Spleen (tissue), 11 donors: Measurements from ENCODE around the gene ABLIM3. TPM values are rescaled to one million over a fixed set of nuclear protein-coding genes. Genes with fewer than 3 reads are reported as not detected.

Source experiments
- DNase-seq: peaks from one replicate; pipeline ENCODE4 v3.0.0-alpha.2; 2020
- H3K27ac ChIP-seq, 8 donors: fragments of 200-600 bp; sonication (generic) in 7 of 8; 1 replicate in 4 of 8; 2 replicates in 4 of 8; pipeline versions ENCODE4 v1.5.0 to v1.8.0; 2016 to 2021; ENCODE audit warnings: inconsistent platforms in 4 of 8, mild to moderate bottlenecking in 4 of 8, moderate library complexity in 1 of 8
- H3K27me3 ChIP-seq, 7 donors: fragments of 200-600 bp; sonication (generic) in 6 of 7; replicated peaks in 1 of 7; 1 replicate in 4 of 7; 2 replicates in 3 of 7; pipeline versions ENCODE4 v1.5.0 to v1.8.0; 2016 to 2021; ENCODE audit warnings: inconsistent platforms in 3 of 7, mild to moderate bottlenecking in 1 of 7
- H3K36me3 ChIP-seq, 6 donors: fragments of 200-600 bp; sonication (generic) in 5 of 6; 1 replicate in 4 of 6; 2 replicates in 2 of 6; pipeline versions ENCODE4 v1.5.0 to v1.8.0; 2016 to 2021; ENCODE audit warnings: inconsistent platforms in 2 of 6
- H3K4me1 ChIP-seq, 6 donors: fragments of 200-600 bp; sonication (generic) in 5 of 6; 1 replicate in 3 of 6; 2 replicates in 3 of 6; pipeline versions ENCODE4 v1.5.0 to v1.8.0; 2016 to 2021; ENCODE audit warnings: inconsistent platforms in 3 of 6
- H3K4me3 ChIP-seq, 8 donors: fragments of 200-600 bp; sonication (generic) in 7 of 8; 1 replicate in 4 of 8; 2 replicates in 4 of 8; pipeline versions ENCODE4 v1.5.0 to v1.8.0; 2016 to 2021; ENCODE audit warnings: inconsistent platforms in 4 of 8, mild to moderate bottlenecking in 4 of 8, moderate library complexity in 2 of 8
- H3K9me3 ChIP-seq, 8 donors: fragments of 200-600 bp; sonication (generic) in 7 of 8; 1 replicate in 4 of 8; 2 replicates in 4 of 8; pipeline versions ENCODE4 v1.5.0 to v1.8.0; 2016 to 2021; ENCODE audit warnings: inconsistent platforms in 4 of 8
- POLR2A ChIP-seq, 3 donors: fragments of 450-650 bp; IDR thresholded peaks; one replicate each; pipeline ENCODE4 v1.5.1; 2017; ENCODE audit warnings: antibody characterized with exemption in 3 of 3, mild to moderate bottlenecking in 1 of 3
- POLR2AphosphoS5 ChIP-seq, 3 donors: sonication (generic); formaldehyde crosslinking; IDR thresholded peaks; one replicate each; pipeline ENCODE4 v1.5.1; 2017; ENCODE audit warnings: antibody characterized with exemption in 3 of 3
- whole genome bisulfite sequencing, 5 donors: extraction: QIAGEN DNeasy Blood & Tissue Kit in 3 of 5; methylation state at CpG; one replicate each; pipeline versions ENCODE4 v1.1.5 to v1.1.7; 2013 to 2018; 5-methylcytosine and 5-hydroxymethylcytosine counted together
- intact Hi-C: fragments of 100-400 bp; cut with DNase I; formaldehyde crosslinking; loops from one replicate; pipeline ENCODE4 v1.15.0; 2023; ENCODE audit warnings: low total_unique reads
- polyA plus RNA-seq, 3 donors: library from polyadenylated mRNA; stranded (reverse); fragments of 200-250 nt; gene quantifications; one replicate each; pipeline ENCODE4 v1.2.1, GENCODE V29; 2013
- total RNA-seq, 7 donors: library from RNA; depleted of rRNA in 3 of 7; stranded (reverse); fragments of >200 nt in 3 of 7; fragmentation: NEBNext Ultra II Directional in 4 of 7; extraction: Animal tissue kit (Norgen Biotek cat#: 25700) in 4 of 7; gene quantifications; one replicate each; pipeline versions ENCODE4 v1.1.0 to v1.2.1, GENCODE V29; 2016 to 2021
- TF ChIP-seq, protein P1 (sequence below), 11 experiments: fragments of 200-600 bp in 7 of 11; fragments of 450-650 bp in 4 of 11; sonication (generic) in 4 of 11; IDR thresholded peaks in 8 of 11; conservative IDR thresholded peaks in 3 of 11; 1 replicate in 7 of 11; 2 replicates in 4 of 11; pipeline versions ENCODE4 v1.4.0 to v1.8.0; 2016 to 2021; ENCODE audit warnings: antibody characterized with exemption in 11 of 11, inconsistent platforms in 4 of 11, mild to moderate bottlenecking in 1 of 11
- donor health status: healthy with polysubstance abuse.
- donor health status: DM: no; HTN: no; CAD: no; lungs with moderate emphysema.
- donor health status: DM: no; HTN: no; CAD: no.
- donor health status: Bipolar disorder and iron deficiency.
- donor health status: healthy.
- donor health status: DM: no; HTN: no; CAD: no.
- donor health status: DM: yes; HTN: yes; CAD: no.

Gene ABLIM3
- total and polyA plus RNA-seq, 10 donors = 3.3 to 32.9 (median 13.6) TPM

GRCh38 chr5:149174847-149175234 is 33.5 kb downstream of the ABLIM3 start:
- intact Hi-C loops = no loop called here
- H3K27ac ChIP-seq = peak overlapping the region in 4 of 8 donors; percentile 39 to 60 (median 48)
- peaks cover 0 to 31% (median 5%) of the 10 kb centered on the region in 6 donors for H3K4me1 ChIP-seq
- no peaks in the 10 kb centered on the region for H3K36me3 ChIP-seq
- no peaks in the 10 kb centered on the region for H3K9me3 ChIP-seq
- TF ChIP-seq, protein P1, sequence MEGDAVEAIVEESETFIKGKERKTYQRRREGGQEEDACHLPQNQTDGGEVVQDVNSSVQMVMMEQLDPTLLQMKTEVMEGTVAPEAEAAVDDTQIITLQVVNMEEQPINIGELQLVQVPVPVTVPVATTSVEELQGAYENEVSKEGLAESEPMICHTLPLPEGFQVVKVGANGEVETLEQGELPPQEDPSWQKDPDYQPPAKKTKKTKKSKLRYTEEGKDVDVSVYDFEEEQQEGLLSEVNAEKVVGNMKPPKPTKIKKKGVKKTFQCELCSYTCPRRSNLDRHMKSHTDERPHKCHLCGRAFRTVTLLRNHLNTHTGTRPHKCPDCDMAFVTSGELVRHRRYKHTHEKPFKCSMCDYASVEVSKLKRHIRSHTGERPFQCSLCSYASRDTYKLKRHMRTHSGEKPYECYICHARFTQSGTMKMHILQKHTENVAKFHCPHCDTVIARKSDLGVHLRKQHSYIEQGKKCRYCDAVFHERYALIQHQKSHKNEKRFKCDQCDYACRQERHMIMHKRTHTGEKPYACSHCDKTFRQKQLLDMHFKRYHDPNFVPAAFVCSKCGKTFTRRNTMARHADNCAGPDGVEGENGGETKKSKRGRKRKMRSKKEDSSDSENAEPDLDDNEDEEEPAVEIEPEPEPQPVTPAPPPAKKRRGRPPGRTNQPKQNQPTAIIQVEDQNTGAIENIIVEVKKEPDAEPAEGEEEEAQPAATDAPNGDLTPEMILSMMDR (IDR thresholded peaks at IDR 0.05 in 8 of 11, conservative IDR thresholded peaks at IDR 0.05 in 3 of 11) = no peak
- TF ChIP-seq POLR2A (IDR thresholded peaks at IDR 0.05) = no peak
- no peak for TF ChIP-seq POLR2AphosphoS5 (IDR thresholded peaks at IDR 0.05)
- no peak for DNase-seq
- H3K27me3 ChIP-seq = peaks cover 0 to 5% (median 0%) of the 10 kb centered on the region in 7 donors
- WGBS, 5 donors = 84 to 95% (median 91%) methylated on average over 3 of the region's 3 CpGs
- no peak overlapping the region for H3K4me3 ChIP-seq

DNA sequence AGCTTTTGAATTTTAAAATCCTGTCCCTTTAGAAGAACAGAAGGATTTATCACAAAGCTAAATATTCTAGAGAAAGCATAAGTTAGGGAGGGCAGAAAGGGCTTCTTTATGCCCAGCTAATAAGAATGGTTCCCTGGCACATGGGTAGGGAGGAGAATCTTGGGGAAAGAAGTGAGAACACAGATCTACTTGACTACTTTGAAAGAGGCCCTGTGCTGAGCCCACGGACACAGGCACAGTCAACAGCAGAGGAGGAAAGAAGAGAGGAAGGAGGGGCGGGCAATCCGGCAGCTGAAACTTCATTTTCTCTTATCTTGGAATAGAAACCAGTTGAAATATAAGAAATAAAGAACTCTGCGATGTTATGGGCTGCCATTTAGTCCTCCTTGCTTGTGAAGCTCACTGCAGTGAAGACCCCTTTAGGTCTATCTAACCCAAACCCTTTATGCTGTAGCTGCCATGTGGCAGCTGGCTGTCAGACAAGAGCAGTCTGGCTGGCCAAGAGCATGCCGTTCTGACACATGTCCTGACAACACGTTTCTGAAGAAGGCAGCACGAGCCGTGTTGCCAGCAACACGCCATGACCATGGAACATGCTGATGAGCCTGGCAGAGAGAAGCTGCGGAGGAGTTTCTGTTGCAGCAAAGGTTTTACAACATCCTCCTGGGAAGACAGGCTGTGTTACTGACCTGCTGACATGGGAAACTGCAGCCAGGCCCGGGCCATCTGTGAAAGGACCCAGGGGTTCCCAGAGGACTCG is 34.2 kb downstream of the ABLIM3 start:
- H3K27me3 ChIP-seq = peaks cover 0 to 5% (median 0%) of the 10 kb centered on the region in 7 donors
- intact Hi-C loops = no loop called here
- H3K9me3 ChIP-seq = no peaks in the 10 kb centered on the region
- 58 to 82% (median 74%) methylated on average over 10 to 12 of the region's 12 CpGs for WGBS, 5 donors
- TF ChIP-seq, protein P1 (IDR thresholded peaks at IDR 0.05 in 8 of 11, conservative IDR thresholded peaks at IDR 0.05 in 3 of 11) = no peak
- peak in 2 of 3 donors; percentile 60 to 63 for TF ChIP-seq POLR2AphosphoS5 (IDR thresholded peaks at IDR 0.05)
- no peak for TF ChIP-seq POLR2A (IDR thresholded peaks at IDR 0.05)
- H3K36me3 ChIP-seq = no peaks in the 10 kb centered on the region
- DNase-seq = no peak
- H3K4me1 ChIP-seq = peaks cover 0 to 31% (median 5%) of the 10 kb centered on the region in 6 donors
- H3K27ac ChIP-seq = peak overlapping the region in 4 of 8 donors; percentile 39 to 60 (median 48)
- no peak overlapping the region for H3K4me3 ChIP-seq

DNA sequence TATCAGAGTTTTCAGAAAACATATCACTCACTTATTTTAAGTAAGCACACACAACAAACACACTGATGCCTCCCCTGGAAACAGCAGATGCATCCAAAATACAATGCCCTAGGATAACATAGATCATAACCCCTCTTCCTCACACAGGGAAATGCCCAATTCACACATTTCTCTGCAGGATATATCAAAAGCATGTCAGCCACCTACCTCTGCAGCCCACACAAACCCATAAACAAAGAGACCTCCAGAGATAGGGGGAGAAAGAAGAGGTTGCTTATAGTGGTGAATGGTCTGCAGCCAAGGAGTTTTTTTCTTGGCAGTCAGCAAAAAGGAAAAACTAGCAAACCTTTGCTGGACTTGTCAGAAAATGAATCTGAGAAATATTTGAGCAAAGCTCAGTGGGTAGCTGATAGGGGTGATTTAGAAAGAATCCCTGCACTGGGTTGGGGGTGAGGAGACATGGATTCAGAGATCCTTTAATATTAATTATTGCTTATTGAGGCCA is 36.1 kb downstream of the ABLIM3 start:
- intact Hi-C loops = no loop called here
- H3K4me3 ChIP-seq = no peak overlapping the region
- H3K27me3 ChIP-seq = no peaks in the 10 kb centered on the region
- no peaks in the 10 kb centered on the region for H3K36me3 ChIP-seq
- H3K27ac ChIP-seq = no peak overlapping the region
- TF ChIP-seq POLR2A (IDR thresholded peaks at IDR 0.05) = no peak
- TF ChIP-seq, protein P1 (IDR thresholded peaks at IDR 0.05 in 8 of 11, conservative IDR thresholded peaks at IDR 0.05 in 3 of 11) = no peak
- no peak for TF ChIP-seq POLR2AphosphoS5 (IDR thresholded peaks at IDR 0.05)
- peaks cover 0 to 26% (median 3%) of the 10 kb centered on the region in 6 donors for H3K4me1 ChIP-seq
- H3K9me3 ChIP-seq = no peaks in the 10 kb centered on the region
- no peak for DNase-seq

GRCh38 chr5:149177911-149178565 is 36.7 kb downstream of the ABLIM3 start:
- Histone ChIP-seq H3K4me3 (no peak overlapping the region), H3K4me1 (peaks cover 0 to 20% (median 2%) of the 10 kb centered on the region in 6 donors), H3K27ac (no peak overlapping the region), H3K9me3 (no peaks in the 10 kb centered on the region), H3K36me3 (no peaks in the 10 kb centered on the region), H3K27me3 (no peaks in the 10 kb centered on the region)
- intact Hi-C loops = no loop called here
- TF ChIP-seq POLR2AphosphoS5 (IDR thresholded peaks at IDR 0.05) = no peak
- TF ChIP-seq, protein P1 (IDR thresholded peaks at IDR 0.05 in 8 of 11, conservative IDR thresholded peaks at IDR 0.05 in 3 of 11) = no peak
- 85 to 90% (median 89%) methylated on average over 8 of the region's 8 CpGs for WGBS, 5 donors
- DNase-seq = no peak
